GM12892 (cell line): ENCODE results near the gene LITAF.
"Not testable (repeated sequence)": the region's sequence is repeated elsewhere in the genome, so short reads cannot be mapped to it uniquely, and the experiment has no call there.

Experiments used
- POLR2A ChIP-seq: IDR thresholded peaks from 2 replicates; pipeline ENCODE4 v1.6.1; 2011; ENCODE audit warnings: low read depth, low read length, control low read depth
- POLR2AphosphoS5 ChIP-seq: IDR thresholded peaks from 2 replicates; pipeline ENCODE4 v1.6.1; 2011; ENCODE audit warnings: low read depth, low read length, control low read depth

DNA sequence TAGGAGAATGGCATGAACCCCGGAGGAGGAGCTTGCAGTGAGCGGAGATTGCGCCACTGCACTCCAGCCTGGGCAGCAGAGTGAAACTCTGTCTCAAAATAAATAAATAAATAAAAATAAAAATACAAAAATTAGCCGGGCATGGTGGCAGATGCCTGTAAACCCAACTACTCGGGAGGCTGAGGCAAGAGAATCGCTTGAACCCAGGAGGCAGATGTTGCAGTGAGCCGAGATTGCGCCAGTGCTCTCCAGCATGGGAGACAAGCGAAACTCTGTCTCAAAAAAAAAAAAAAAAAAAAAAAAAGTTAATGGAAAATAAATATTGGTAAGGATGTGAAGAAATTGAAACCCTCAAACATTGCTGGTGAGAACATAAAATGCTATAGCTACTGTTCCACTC, 6.4 kb upstream of the LITAF start:
- TF ChIP-seq POLR2AphosphoS5, POLR2A: not testable (repeated sequence)
